Mesodermal cell (in vitro differentiated cells): ENCODE results near the gene ENTREP1.
"Not testable (repeated sequence)": the region's sequence is repeated elsewhere in the genome, so short reads cannot be mapped to it uniquely, and the experiment has no call there.

Experiments used
- H3K27ac ChIP-seq: 2 replicates; pipeline ENCODE4 v1.7.0; 2013; ENCODE audit warnings: mild to moderate bottlenecking, low read depth, low read length, moderate library complexity; ENCODE audit not compliant: severe bottlenecking
- H3K36me3 ChIP-seq: 2 replicates; pipeline ENCODE4 v1.7.1; 2013; ENCODE audit warnings: mild to moderate bottlenecking, low read length, moderate library complexity; ENCODE audit not compliant: control insufficient read depth, insufficient read depth
- H3K4me1 ChIP-seq: one replicate; pipeline ENCODE4 v1.7.1; 2013; ENCODE audit warnings: mild to moderate bottlenecking, low read length; ENCODE audit not compliant: insufficient read depth, control insufficient read depth, poor library complexity, severe bottlenecking
- H3K4me3 ChIP-seq: 2 replicates; pipeline ENCODE4 v1.7.0; 2013; ENCODE audit warnings: low read length, control low read depth, mild to moderate bottlenecking; ENCODE audit not compliant: insufficient read depth, poor library complexity, severe bottlenecking; ENCODE audit errors: extremely low read depth
- H3K9me3 ChIP-seq: 2 replicates; pipeline ENCODE4 v1.7.1; 2013; ENCODE audit warnings: mild to moderate bottlenecking, low read length, moderate library complexity; ENCODE audit not compliant: control insufficient read depth
- WGBS, 2 experiments: methylation state at CpG; one replicate each; pipeline ENCODE4 v1.1.5; 2013; ENCODE audit warnings: missing lambda C conversion rate in 2 of 2; ENCODE audit not compliant: insufficient coverage in 2 of 2; 5-methylcytosine and 5-hydroxymethylcytosine counted together

ENTREP1 gene

GRCh38 chr9:69429281-69429680 is 104.3 kb downstream of the ENTREP1 start:
- Histone ChIP-seq H3K4me3 (no peak overlapping the region), H3K36me3 (no peaks in the 10 kb centered on the region), H3K4me1 (no peaks in the 10 kb centered on the region), H3K9me3 (no peaks in the 10 kb centered on the region), H3K27ac (no peak overlapping the region)
- 75 to 91% methylated on average over 5 to 6 of the region's 6 CpGs for WGBS, 2 experiments

- Histone ChIP-seq H3K36me3 (no peaks in the 10 kb centered on the region), H3K9me3 (no peaks in the 10 kb centered on the region), H3K27ac (no peak overlapping the region), H3K4me3 (no peak overlapping the region), H3K4me1 (no peaks in the 10 kb centered on the region)
- WGBS, 2 experiments, result 88 to 94% methylated on average over 2 to 4 of the region's 4 CpGs
Observed at GRCh38 chr9:69430206-69430605, 105.2 kb downstream of the ENTREP1 start.

DNA sequence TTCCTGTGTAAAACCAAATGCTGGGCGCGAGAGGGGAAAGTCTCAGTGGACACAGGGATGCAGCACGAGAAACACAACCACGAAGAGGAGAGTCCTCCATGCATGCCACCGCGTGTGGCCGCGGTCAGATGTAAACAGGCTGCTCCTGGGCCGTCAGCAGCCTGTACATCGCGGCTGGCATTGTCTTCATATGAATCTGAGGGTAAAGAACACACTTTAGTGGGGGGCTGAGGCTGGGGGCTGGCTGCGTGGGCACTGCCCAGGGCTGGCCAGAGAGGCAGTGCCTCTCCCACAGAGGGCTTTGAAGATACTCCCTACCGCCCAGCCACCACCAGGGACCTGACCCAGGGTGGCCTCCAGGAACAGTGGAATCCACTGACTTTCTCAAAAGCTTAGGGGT is 106.2 kb downstream of the ENTREP1 start:
- Histone ChIP-seq H3K36me3 (no peaks in the 10 kb centered on the region), H3K4me1 (no peaks in the 10 kb centered on the region), H3K4me3 (no peak overlapping the region), H3K9me3 (no peaks in the 10 kb centered on the region), H3K27ac (no peak overlapping the region)
- 93 to 94% methylated on average over 13 of the region's 13 CpGs for WGBS, 2 experiments

- 88 to 89% methylated on average over 1 of the region's 1 CpG for WGBS, 2 experiments
- Histone ChIP-seq H3K9me3 (no peaks in the 10 kb centered on the region), H3K4me1 (no peaks in the 10 kb centered on the region), H3K4me3 (no peak overlapping the region), H3K36me3 (no peaks in the 10 kb centered on the region), H3K27ac (no peak overlapping the region)
Observed at GRCh38 chr9:69431777-69432176, 106.8 kb downstream of the ENTREP1 start.

DNA sequence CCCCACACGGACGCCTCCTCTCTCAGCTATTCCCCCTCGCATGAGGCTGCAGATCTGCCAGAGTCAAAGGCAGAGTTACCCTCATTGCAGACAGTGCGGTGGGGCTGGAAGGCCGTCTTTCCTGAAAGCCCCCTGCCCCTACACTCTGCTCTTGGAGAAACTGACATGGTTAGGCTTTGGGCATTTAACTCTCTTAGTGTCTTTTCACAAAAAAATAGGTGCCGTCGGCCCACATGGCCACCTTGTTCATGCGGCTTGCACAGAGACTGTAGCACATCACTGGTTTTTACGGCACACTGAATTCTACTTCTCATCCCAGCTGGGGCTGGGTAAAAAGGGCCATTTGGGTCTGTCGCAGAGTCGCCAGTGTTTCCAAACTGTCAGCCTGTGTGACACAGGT is 107.6 kb downstream of the ENTREP1 start:
- Histone ChIP-seq H3K27ac (no peak overlapping the region), H3K36me3 (no peaks in the 10 kb centered on the region), H3K9me3 (no peaks in the 10 kb centered on the region), H3K4me3 (no peak overlapping the region), H3K4me1 (no peaks in the 10 kb centered on the region)
- WGBS, 2 experiments, result 86 to 96% methylated on average over 9 to 11 of the region's 11 CpGs

DNA sequence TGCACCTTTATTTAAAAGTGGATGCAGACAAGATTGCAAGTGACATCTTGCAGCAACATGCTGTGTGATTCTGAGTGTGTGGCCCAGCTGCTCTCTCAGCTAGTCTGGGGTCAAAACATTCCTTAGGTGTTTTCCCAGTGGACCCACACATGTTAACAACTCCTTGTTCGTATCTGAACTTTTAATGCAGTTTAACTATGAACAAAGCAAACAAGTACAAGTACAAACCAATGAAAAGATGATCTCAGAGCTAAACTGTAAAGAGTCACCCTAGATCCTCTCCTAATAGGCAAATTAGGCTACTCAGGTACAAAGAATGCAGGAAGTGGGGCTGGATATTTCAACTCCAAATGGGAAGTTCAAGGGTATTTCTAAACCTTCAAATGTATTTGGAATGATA is 108.4 kb downstream of the ENTREP1 start:
- H3K4me1 ChIP-seq, result no peaks in the 10 kb centered on the region
- no peaks in the 10 kb centered on the region for H3K9me3 ChIP-seq
- H3K36me3 ChIP-seq, result no peaks in the 10 kb centered on the region
- H3K4me3 ChIP-seq, result no peak overlapping the region
- 40% methylated on average over 1 of the region's 1 CpG; no CpG with 5 or more reads in 1 of the 2 experiments for WGBS, 2 experiments
- H3K27ac ChIP-seq, result no peak overlapping the region

DNA sequence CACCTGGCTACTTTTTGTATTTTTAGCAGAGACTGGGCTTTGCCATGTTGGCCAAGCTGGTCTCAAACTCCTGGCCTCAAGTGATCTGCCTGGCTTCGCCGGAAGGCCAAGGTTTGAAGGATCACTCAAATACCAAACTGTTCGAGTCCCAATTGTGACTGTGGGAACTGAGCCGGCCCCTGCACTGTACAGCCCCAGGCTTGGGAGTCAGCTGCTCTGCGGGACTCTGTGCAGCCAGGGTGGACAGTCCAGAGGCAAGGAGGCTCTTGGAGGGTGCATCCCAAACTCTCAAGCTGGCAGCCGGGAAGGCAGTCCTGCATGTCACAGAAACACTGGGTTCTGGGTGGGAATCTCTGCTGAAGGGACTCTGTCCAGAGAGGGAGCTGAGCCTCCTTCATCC is 109.0 kb downstream of the ENTREP1 start:
- no peak overlapping the region for H3K4me3 ChIP-seq
- no peaks in the 10 kb centered on the region for H3K36me3 ChIP-seq
- WGBS, 2 experiments, result 93 to 94% methylated on average over 4 to 5 of the region's 6 CpGs
- no peak overlapping the region for H3K27ac ChIP-seq
- no peaks in the 10 kb centered on the region for H3K4me1 ChIP-seq
- no peaks in the 10 kb centered on the region for H3K9me3 ChIP-seq

- H3K36me3 ChIP-seq, H3K4me1 ChIP-seq, H3K4me3 ChIP-seq, H3K9me3 ChIP-seq, H3K27ac ChIP-seq: not testable (repeated sequence)
- WGBS, 2 experiments, result 100% methylated on average over 1 of the region's 4 CpGs; no CpG with 5 or more reads in 1 of the 2 experiments
Observed at GRCh38 chr9:69439654-69440053, 114.6 kb downstream of the ENTREP1 start.

DNA sequence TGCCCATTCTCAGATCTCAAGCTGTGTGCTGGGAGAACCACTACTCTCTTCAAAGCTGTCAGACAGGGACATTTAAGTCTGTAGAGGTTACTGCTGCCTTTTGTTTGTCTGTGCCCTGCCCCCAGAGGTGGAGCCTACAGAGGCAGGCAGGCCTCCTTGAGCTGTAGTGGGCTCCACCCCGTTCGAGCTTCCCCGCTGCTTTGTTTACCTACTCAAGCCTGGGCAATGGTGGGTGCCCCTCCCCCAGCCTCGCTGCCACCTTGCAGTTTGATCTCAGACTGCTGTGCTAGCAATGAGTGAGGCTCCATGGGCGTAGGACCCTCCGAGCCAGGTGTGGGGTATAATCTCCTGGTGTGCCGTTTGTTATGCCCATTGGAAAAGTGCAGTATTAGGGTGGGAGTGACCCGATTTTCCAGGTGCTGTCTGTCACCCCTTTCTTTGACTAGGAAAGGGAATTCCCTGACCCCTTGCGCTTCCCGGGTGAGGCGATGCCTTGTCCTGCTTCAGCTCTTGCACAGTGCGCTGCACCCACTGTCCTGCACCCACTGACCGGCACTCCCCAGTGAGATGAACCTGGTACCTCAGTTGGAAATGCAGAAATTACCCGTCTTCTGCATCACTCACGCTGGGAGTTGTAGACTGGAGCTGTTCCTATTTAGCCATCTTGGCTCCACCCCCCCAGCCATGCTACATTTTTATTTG is 115.4 kb downstream of the ENTREP1 start:
- H3K4me3 ChIP-seq, H3K9me3 ChIP-seq, H3K36me3 ChIP-seq, H3K27ac ChIP-seq, H3K4me1 ChIP-seq: not testable (repeated sequence)
- 89 to 92% methylated on average over 9 to 13 of the region's 15 CpGs for WGBS, 2 experiments
